Skeletal muscle tissue (tissue), 4 donors: ENCODE results near the gene ZMYND10. TPM values are rescaled to one million over a fixed set of nuclear protein-coding genes. Genes with fewer than 3 reads are reported as not detected.

Experiments used
- H3K27ac ChIP-seq: one replicate; pipeline ENCODE4 v1.7.0; 2013; ENCODE audit warnings: mild to moderate bottlenecking, low read depth, low read length, inconsistent platforms
- H3K27me3 ChIP-seq, 3 donors: one replicate each; pipeline ENCODE4 v1.7.0; 2013; ENCODE audit warnings: low read length in 3 of 3; ENCODE audit not compliant: control insufficient read depth in 3 of 3, insufficient read depth in 3 of 3
- H3K36me3 ChIP-seq, 3 donors: one replicate each; pipeline ENCODE4 v1.7.0; 2013; ENCODE audit warnings: low read length in 3 of 3; ENCODE audit not compliant: control insufficient read depth in 3 of 3, insufficient read depth in 3 of 3
- H3K4me1 ChIP-seq, 3 donors: one replicate each; pipeline ENCODE4 v1.7.0; 2013; ENCODE audit warnings: low read length in 3 of 3, mild to moderate bottlenecking in 3 of 3; ENCODE audit not compliant: control insufficient read depth in 3 of 3, insufficient read depth in 3 of 3
- H3K4me3 ChIP-seq, 3 donors: one replicate each; pipeline ENCODE4 v1.7.0; 2013; ENCODE audit warnings: low read length in 3 of 3
- H3K9ac ChIP-seq, 3 donors: one replicate each; pipeline ENCODE4 v1.7.0; 2013; ENCODE audit warnings: low read length in 3 of 3, mild to moderate bottlenecking in 3 of 3, moderate library complexity in 2 of 3, low read depth in 1 of 3
- H3K9me3 ChIP-seq, 3 donors: one replicate each; pipeline ENCODE4 v1.7.0; 2013; ENCODE audit warnings: low read length in 3 of 3; ENCODE audit not compliant: control insufficient read depth in 3 of 3
- total RNA-seq: library from RNA; depleted of rRNA; stranded (reverse); fragments of >200 nt; gene quantifications from one replicate; pipeline ENCODE4 v1.2.3, GENCODE V29; 2014
- donor health status: Osteomylitis.

The ZMYND10 gene
- total RNA-seq, 1 donor from 2014 or later = 0.52 TPM

DNA sequence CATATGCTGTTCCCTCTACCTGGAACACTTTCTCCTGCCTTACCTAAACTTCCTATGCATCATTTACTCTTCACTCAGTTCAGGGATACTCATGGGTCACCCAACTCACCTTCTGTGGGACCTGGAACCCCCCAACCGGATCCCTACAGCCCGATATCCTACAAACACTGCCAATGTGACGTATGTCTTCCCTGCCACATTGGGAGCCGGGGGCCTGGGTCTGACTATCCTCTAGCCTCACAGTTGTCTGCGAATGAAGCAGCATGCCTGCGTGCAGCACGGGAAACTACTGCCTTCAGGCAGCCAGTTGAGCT, 4.6 kb upstream of the ZMYND10 start:
- Histone ChIP-seq H3K36me3 (peaks cover 41 to 45% (median 44%) of the 10 kb centered on the region in 3 donors), H3K4me3 (peak overlapping the region; percentile 90 to 100 (median 93)), H3K27me3 (peaks cover 0 to 8% (median 0%) of the 10 kb centered on the region in 3 donors), H3K27ac (peak overlapping the region; percentile 85), H3K9me3 (no peaks in the 10 kb centered on the region), H3K4me1 (peaks cover 48 to 68% (median 51%) of the 10 kb centered on the region in 3 donors), H3K9ac (peak overlapping the region; percentile 84 to 97 (median 93))

DNA sequence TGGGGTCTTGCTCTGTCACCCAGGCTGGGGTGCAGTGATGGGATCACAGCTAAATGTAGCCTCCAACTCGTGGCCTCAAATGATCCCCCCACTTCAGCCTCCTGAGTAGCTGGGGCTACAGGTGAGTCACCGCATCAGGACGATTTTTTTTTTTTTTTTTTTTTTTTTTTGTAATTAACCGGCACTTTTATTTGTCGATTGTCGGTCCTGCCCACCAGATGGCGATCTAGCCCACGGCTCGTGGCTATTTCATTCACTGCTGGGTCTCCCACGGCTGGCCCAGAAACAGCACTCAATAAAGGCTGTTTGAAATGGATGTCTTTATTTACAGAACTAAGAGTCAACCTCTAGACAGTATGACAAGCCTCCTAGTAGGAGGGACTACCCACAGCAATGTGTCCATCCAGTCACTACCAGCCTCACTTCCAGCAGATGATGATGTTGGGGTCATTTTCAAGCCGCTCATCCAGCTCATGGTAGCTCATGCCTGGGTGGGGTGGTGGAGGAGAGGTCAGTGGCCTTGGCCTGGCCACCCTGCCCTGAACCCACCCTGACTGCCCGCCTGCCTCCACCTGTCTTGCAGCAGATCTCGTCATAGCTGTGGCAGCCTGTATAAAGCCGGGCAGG, 1.8 kb upstream of the ZMYND10 start:
- no peaks in the 10 kb centered on the region for H3K9me3 ChIP-seq
- peaks cover 20 to 21% (median 20%) of the 10 kb centered on the region in 3 donors for H3K36me3 ChIP-seq
- no peak overlapping the region for H3K4me3 ChIP-seq
- H3K27ac ChIP-seq = no peak overlapping the region
- peaks cover 0 to 15% (median 0%) of the 10 kb centered on the region in 3 donors for H3K27me3 ChIP-seq
- H3K4me1 ChIP-seq = peaks cover 42 to 55% (median 48%) of the 10 kb centered on the region in 3 donors
- peak overlapping the region in 1 of 3 donors; percentile 14 for H3K9ac ChIP-seq

DNA sequence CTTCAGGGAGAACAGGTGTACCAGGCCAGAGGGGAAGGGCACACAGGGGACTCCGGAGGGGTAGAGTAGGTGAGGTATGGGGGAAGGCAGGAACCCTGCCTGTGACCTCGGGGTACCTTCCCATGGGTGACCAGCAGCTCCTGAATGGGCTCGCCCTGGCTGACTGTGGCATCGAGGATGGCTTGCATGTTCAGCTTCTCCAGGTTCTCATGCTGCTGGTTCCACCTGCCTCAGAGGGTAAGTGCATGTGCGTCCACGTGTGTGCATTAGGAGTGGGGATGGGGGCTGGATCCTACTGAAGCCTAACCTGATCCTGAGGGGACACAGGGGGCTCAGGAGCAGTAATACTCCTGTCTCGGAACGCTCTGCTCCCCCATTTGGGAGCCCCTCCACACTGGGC, 524 bp downstream of the ZMYND10 start:
- Histone ChIP-seq H3K27me3 (peaks cover 0 to 20% (median 0%) of the 10 kb centered on the region in 3 donors), H3K4me1 (peaks cover 37 to 54% (median 43%) of the 10 kb centered on the region in 3 donors), H3K9ac (no peak overlapping the region), H3K4me3 (peak overlapping the region in 2 of 3 donors; percentile 29 to 52), H3K9me3 (no peaks in the 10 kb centered on the region), H3K36me3 (peaks cover 20 to 21% (median 20%) of the 10 kb centered on the region in 3 donors), H3K27ac (no peak overlapping the region)

DNA sequence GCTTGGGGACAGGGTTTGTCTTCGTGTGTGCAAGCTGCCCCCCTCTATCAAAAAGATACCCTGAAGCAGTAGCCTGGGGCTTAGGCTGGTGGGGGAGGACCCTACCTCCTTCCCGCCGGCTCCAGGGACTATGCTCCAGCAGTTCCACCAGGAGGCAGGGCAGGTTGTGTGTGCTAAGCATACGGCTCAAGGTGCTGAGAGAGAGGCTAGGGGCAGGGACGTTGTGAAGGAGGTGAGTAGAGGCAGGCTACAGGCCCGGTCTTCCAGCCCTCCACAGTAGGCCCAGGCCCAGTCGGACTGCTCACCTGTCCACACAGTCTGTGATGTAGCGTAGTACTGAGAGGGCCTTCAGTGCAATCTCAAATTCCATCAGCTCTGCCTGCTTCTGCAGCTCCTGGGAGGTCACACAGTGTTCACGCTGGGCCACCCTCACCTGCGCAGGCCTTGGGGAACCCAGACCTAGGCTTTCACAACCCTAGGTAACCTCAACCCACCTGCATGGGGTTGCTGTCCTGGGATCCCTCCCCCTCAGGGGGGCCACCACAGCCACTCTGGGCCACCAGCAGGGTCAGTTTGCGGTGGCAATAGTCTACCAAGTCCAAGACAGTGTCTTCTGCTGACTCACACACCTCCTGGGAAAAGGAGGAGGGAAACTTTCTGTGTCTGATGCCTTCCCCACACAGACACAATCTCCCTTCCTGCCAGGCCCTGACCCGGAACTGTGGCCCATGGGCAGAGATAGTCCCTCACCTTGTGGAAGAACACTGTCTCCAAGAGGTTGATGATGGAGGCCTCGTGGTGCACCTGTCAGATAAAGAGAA, 2.5 kb downstream of the ZMYND10 start:
- Histone ChIP-seq H3K9ac (no peak overlapping the region), H3K36me3 (peaks cover 7 to 8% (median 8%) of the 10 kb centered on the region in 3 donors), H3K4me1 (peaks cover 33 to 48% (median 39%) of the 10 kb centered on the region in 3 donors), H3K27ac (no peak overlapping the region), H3K27me3 (peaks cover 0 to 20% (median 0%) of the 10 kb centered on the region in 3 donors), H3K4me3 (no peak overlapping the region), H3K9me3 (no peaks in the 10 kb centered on the region)

DNA sequence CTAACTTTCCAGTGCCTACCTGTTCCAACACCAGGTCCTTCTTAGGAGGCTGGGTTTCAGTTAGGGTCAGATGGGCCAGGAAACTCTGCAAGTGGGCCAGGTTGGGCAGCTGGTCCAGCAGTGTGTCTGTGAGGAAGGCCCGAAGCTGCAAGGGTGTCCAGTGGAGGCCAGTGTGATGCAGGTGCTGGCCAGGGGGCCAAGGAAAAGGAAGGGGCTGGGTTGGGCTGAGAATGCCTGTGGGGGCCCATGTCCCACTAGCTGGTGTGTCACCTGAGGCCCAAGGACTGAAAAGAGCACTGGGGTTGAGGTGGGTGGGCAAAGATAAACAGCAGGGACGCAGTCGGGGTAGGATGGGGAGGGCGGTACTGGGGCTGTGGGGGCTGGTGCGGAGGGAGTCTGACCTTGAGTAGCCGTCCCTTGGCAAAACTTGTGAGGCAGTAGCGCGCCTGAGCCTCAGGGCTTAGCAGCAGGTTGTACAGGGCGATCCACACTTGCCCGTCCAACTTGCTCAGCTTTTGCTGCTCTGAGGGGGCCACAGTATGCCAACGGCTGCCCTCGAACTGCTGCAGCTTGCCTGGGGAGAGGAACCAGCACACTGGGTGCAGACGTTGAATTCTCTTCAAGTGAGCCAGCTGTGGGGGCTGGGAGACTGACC, 3.4 kb downstream of the ZMYND10 start:
- Histone ChIP-seq H3K9ac (peak overlapping the region in 1 of 3 donors; percentile 77), H3K4me3 (no peak overlapping the region), H3K9me3 (no peaks in the 10 kb centered on the region), H3K4me1 (peaks cover 30 to 47% (median 37%) of the 10 kb centered on the region in 3 donors), H3K27me3 (peaks cover 0 to 20% (median 0%) of the 10 kb centered on the region in 3 donors), H3K27ac (no peak overlapping the region), H3K36me3 (no peaks in the 10 kb centered on the region)

DNA sequence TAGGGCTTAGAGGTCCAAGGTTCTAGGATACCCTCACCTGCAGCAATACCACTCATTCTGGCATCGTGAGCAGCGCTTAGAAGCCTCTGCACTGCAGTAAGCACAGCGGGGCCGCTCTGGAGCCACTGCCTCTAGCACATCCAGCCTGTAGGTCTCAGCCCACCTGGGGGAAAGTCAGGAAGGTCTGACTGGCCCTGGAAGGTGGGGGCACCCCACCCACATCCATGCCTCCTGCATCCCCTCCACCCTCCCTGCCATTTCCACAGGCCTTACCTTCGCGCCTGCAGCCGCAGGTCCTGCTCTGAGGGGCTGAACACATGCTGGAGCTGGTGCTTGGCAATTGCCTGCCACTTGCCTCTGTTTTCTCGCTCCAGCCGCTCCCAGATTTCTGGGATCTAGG, 4.0 kb downstream of the ZMYND10 start:
- Histone ChIP-seq H3K27ac (no peak overlapping the region), H3K36me3 (no peaks in the 10 kb centered on the region), H3K27me3 (peaks cover 0 to 20% (median 0%) of the 10 kb centered on the region in 3 donors), H3K4me1 (peaks cover 33 to 53% (median 39%) of the 10 kb centered on the region in 3 donors), H3K9ac (peak overlapping the region in 2 of 3 donors; percentile 61 to 77), H3K4me3 (peak overlapping the region; percentile 63 to 78 (median 71)), H3K9me3 (no peaks in the 10 kb centered on the region)

DNA sequence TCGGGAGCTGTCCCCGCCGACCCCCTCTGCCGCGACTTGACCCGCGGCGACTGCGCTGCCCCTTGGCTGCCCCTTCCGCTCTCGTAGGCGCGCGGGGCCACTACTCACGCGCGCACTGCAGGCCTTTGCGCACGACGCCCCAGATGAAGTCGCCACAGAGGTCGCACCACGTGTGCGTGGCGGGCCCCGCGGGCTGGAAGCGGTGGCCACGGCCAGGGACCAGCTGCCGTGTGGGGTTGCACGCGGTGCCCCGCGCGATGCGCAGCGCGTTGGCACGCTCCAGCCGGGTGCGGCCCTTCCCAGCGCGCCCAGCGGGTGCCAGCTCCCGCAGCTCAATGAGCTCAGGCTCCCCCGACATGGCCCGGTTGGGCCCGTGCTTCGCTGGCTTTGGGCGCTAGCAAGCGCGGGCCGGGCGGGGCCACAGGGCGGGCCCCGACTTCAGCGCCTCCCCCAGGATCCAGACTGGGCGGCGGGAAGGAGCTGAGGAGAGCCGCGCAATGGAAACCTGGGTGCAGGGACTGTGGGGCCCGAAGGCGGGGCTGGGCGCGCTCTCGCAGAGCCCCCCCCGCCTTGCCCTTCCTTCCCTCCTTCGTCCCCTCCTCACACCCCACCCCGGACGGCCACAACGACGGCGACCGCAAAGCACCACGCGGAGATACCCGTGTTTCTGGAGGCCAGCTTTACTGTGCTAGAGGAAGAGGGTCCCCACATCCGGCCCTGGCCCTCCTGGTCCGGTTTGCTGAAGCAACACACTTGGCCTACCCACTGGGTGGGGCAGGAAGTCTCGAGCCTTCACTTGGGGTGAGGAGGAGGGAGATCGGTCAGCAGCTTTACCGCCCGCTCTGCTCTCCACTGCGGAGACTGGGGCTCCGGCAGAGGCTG, 4.8 kb downstream of the ZMYND10 start, which contains the start of gene RASSF1:
RASSF1 (minus strand) TSS at position 389 of the 882 bp plus-strand sequence; CDS start at position 358, 31 bp downstream.
- H3K9me3 ChIP-seq = no peaks in the 10 kb centered on the region
- H3K27ac ChIP-seq = peak within 1 kb of the TSS; percentile 99
- H3K4me1 ChIP-seq = peaks cover 40 to 59% (median 46%) of the 10 kb centered on the region in 3 donors
- H3K36me3 ChIP-seq = no peaks in the 10 kb centered on the region
- peak within 1 kb of the TSS; percentile 63 to 78 (median 71) for H3K4me3 ChIP-seq
- peaks cover 0 to 18% (median 0%) of the 10 kb centered on the region in 3 donors for H3K27me3 ChIP-seq
- peak within 1 kb of the TSS; percentile 61 to 77 (median 64) for H3K9ac ChIP-seq

DNA sequence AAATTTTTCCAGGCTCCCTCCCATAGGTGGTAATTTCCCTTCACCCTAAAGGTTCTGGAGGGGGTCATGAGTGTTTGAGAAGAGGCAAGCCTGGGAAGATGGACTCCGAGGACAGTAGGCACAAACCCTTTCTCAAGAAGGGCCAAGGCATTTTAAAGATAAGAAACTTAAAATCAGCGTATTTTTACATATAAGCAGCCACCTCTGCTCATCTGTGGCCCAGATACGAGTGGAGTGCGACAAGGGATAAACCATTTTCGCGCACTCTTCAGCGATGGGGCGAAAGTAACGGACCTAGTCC, 5.4 kb downstream of the ZMYND10 start:
- Histone ChIP-seq H3K9ac (peak overlapping the region in 2 of 3 donors; percentile 64 to 77), H3K4me3 (peak overlapping the region; percentile 63 to 78 (median 71)), H3K36me3 (no peaks in the 10 kb centered on the region), H3K27me3 (peaks cover 0 to 12% (median 0%) of the 10 kb centered on the region in 3 donors), H3K9me3 (no peaks in the 10 kb centered on the region), H3K4me1 (peaks cover 43 to 58% (median 45%) of the 10 kb centered on the region in 3 donors), H3K27ac (peak overlapping the region; percentile 99)
